Tibial nerve (tissue), 4 donors: Measurements from ENCODE around the gene TAF4. TPM values are rescaled to one million over a fixed set of nuclear protein-coding genes. Genes with fewer than 3 reads are reported as not detected.

Experiments
- DNase-seq, 2 donors: peaks; one replicate each; pipeline ENCODE4 v3.0.0-alpha.2; 2019; ENCODE audit warnings: low spot score in 2 of 2
- H3K27ac ChIP-seq, 4 donors: fragments of 200-600 bp; sonication (generic) in 3 of 4; one replicate each; pipeline ENCODE4 v1.5.1; 2017 to 2019; ENCODE audit warnings: mild to moderate bottlenecking in 1 of 4
- H3K27me3 ChIP-seq, 2 donors: fragments of 200-600 bp; sonication (generic) in 1 of 2; one replicate each; pipeline versions ENCODE4 v1.5.1 to v1.6.0; 2017 to 2019
- H3K36me3 ChIP-seq, 3 donors: fragments of 200-600 bp; sonication (generic); one replicate each; pipeline ENCODE4 v1.5.1; 2018 to 2019
- H3K4me1 ChIP-seq, 4 donors: fragments of 200-600 bp; sonication (generic) in 3 of 4; one replicate each; pipeline ENCODE4 v1.5.1; 2017 to 2019
- H3K4me3 ChIP-seq, 4 donors: fragments of 200-600 bp; sonication (generic) in 3 of 4; one replicate each; pipeline ENCODE4 v1.5.1; 2017 to 2019; ENCODE audit warnings: mild to moderate bottlenecking in 1 of 4, moderate library complexity in 1 of 4
- H3K9me3 ChIP-seq, 4 donors: fragments of 200-600 bp; sonication (generic) in 3 of 4; one replicate each; pipeline ENCODE4 v1.5.1; 2017 to 2019
- CTCF ChIP-seq, 5 experiments: fragments of 200-600 bp in 3 of 5; fragments of 450-650 bp in 2 of 5; sonication (generic) in 3 of 5; IDR thresholded peaks; one replicate each; pipeline ENCODE4 v1.5.1; 2016 to 2019; ENCODE audit warnings: antibody characterized with exemption in 5 of 5, mild to moderate bottlenecking in 3 of 5, moderate library complexity in 2 of 5
- EP300 ChIP-seq, 2 donors: sonication (generic); formaldehyde crosslinking; IDR thresholded peaks; one replicate each; pipeline ENCODE4 v1.6.1; 2017; ENCODE audit warnings: antibody characterized with exemption in 2 of 2, mild to moderate bottlenecking in 1 of 2
- POLR2A ChIP-seq, 2 donors: fragments of 450-650 bp; IDR thresholded peaks; one replicate each; pipeline ENCODE4 v1.6.1; 2017; ENCODE audit warnings: antibody characterized with exemption in 2 of 2, mild to moderate bottlenecking in 2 of 2, moderate library complexity in 2 of 2
- WGBS, 2 donors: methylation state at CpG; one replicate each; pipeline ENCODE4 v1.1.5; 2018; 5-methylcytosine and 5-hydroxymethylcytosine counted together
- total RNA-seq, 4 donors: library from RNA; depleted of rRNA; stranded (reverse); fragments of >200 nt; gene quantifications; one replicate each; pipeline ENCODE4 v1.1.0, GENCODE V29; 2016

Gene TAF4
- total RNA-seq, 4 donors from 2014 or later, result 11.2 to 50.4 (median 14.8) TPM

DNA sequence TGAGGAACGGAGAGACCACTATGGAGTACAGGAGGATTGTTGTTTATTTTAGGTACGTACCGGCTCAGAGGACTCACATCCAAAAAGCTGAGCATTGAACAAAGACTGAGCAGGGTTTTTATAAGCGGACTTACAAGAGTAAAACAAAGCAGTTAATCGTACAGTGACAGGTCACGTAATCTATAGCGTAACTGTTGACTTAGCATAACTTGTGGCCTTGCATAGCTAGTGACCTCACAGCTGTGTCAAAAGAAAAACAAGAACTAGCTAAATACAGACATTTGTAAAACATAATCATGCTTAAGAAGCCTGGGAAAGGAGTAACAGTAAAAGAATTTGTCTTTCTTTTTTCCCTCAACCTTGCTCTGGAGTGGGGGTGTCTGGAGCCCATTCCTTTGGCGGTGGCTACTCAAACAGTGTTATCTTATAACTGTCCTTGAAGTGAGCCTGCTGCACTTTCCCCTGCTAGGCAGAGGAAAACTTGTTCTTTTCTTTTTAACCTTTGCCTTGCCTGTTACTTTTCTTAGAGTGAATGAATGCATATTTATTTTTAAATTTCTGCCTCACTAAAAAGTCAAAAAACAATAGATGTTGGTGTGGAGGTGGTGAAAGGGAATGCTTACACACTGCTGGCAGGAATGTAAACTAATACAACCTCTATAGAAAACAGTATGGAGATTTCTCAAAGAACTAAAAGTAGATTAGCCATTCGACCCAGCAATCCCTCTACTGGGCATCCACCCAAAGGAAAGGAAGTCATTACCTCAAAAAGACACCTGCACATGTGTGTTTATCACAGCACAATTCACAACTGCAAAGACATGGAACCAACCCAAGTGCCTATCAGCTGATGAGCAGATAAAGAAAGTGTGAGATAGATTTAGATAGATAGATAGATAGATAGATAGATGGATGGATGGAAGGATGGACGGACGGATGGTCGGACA lies 109.0 kb downstream of the TAF4 start:
- Histone ChIP-seq H3K27me3 (peaks cover 0 to 7% of the 10 kb centered on the region in 2 donors), H3K4me1 (no peaks in the 10 kb centered on the region), H3K9me3 (peaks cover 0 to 4% (median 0%) of the 10 kb centered on the region in 4 donors), H3K36me3 (no peaks in the 10 kb centered on the region), H3K4me3 (no peak overlapping the region), H3K27ac (no peak overlapping the region)
- WGBS, 2 donors, result 52 to 63% methylated on average over 12 of the region's 12 CpGs
- no peak for DNase-seq
- no peak for TF ChIP-seq POLR2A (IDR thresholded peaks at IDR 0.05)
- no peak for TF ChIP-seq CTCF (IDR thresholded peaks at IDR 0.05)
- no peak for TF ChIP-seq EP300 (IDR thresholded peaks at IDR 0.05)

- Histone ChIP-seq H3K36me3 (no peaks in the 10 kb centered on the region), H3K4me1 (no peaks in the 10 kb centered on the region), H3K27me3 (peaks cover 0 to 10% of the 10 kb centered on the region in 2 donors), H3K27ac (no peak overlapping the region), H3K9me3 (peaks cover 0 to 1% (median 0%) of the 10 kb centered on the region in 4 donors), H3K4me3 (no peak overlapping the region)
- WGBS, 2 donors, result 62 to 74% methylated on average over 6 of the region's 6 CpGs
- no peak for TF ChIP-seq POLR2A (IDR thresholded peaks at IDR 0.05)
- no peak for TF ChIP-seq CTCF (IDR thresholded peaks at IDR 0.05)
- TF ChIP-seq EP300 (IDR thresholded peaks at IDR 0.05), result no peak
- DNase-seq, result no peak
These were observed 109.8 kb downstream of the TAF4 start for GRCh38 chr20:61955668-61956395.

DNA sequence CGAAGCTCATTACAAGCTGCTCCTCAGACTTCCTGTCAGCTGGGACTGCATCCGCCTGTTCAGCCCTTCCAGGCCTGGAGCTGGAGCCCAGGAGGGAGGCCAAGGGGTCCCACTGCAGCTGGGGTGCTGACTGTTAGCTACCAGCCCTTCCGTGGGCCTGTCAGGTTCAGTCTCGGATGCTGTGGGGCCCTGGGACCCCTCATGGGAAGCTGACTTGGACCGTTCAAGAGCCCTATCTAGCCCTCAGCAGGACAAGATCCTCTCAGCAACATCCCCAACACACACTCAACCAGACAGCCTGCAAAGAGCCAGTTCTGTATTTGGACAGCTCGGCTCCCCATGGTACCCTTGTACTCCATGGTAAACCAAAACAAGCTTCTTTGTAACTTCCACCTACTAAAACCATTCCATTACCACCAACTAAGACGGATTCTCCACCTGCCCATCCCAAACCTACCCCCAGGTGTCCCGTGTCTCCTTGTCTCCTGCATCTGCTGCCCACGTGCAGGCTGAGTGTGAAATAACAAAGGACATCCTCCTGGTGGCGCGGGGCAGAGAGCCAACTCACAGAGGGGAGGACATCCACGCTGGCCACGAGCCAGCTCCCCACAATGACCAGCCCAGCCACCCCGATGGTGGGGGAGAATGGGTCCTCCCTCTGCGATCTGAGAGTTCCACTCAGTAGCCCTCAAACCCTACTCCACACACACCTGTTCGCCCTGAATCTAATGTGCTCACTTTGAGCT lies 111.2 kb downstream of the TAF4 start:
- no peak overlapping the region for H3K4me3 ChIP-seq
- no peaks in the 10 kb centered on the region for H3K36me3 ChIP-seq
- no peak for DNase-seq
- 68% methylated on average over 16 of the region's 16 CpGs for WGBS, 2 donors
- TF ChIP-seq EP300 (IDR thresholded peaks at IDR 0.05) (no peak), CTCF (IDR thresholded peaks at IDR 0.05) (no peak), POLR2A (IDR thresholded peaks at IDR 0.05) (no peak)
- no peaks in the 10 kb centered on the region for H3K4me1 ChIP-seq
- H3K27me3 ChIP-seq, result peaks cover 0 to 10% of the 10 kb centered on the region in 2 donors
- H3K27ac ChIP-seq, result no peak overlapping the region
- no peaks in the 10 kb centered on the region for H3K9me3 ChIP-seq

DNA sequence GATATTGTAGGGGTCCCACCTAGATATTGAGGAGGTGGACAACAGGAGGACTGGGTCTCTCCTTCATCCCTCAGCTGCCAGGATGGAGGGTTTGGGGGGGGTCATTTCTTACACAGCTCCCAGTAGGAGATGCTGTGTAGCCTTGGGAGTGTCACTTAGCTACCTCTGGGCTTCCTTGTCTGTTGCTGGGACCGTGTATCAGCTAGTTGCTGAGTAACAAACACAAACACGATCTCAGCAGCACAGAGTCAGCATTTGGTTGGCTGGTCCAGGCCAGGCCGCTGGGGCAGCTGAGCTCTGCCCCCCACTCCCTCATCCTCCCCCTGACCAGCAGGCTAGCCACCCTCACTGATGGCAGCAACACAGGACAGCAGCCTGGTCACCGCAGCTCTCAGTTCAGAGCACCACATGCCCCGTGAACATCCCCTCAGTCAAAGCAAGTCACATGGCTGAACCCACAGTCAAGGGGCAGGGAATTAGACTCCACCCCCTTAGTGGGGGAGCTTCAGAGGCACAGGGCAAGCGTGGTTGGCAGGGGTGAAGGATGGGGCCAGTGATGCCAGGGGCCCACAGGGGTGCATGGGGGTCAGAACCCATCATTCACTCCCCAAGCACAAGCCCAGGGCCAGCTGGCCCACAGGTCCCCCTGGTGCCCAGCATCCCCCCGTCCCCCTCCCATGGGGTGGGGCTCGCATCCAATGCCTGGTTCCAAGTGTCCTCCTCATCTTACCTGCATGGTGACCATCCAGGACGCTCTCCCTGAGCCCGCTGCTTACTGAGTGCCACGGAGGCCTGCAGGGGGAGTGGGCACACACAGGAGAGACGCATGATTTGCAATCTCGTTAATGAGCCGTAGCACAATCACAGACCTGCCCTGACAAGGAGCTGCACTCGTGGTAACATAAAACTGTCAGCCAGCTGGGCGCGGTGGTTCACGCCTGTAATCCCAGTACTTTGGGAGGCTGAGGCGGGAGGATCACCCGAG lies 112.4 kb downstream of the TAF4 start:
- H3K4me1 ChIP-seq, result no peaks in the 10 kb centered on the region
- peaks cover 0 to 10% of the 10 kb centered on the region in 2 donors for H3K27me3 ChIP-seq
- H3K36me3 ChIP-seq, result no peaks in the 10 kb centered on the region
- no peak for TF ChIP-seq EP300 (IDR thresholded peaks at IDR 0.05)
- no peak for TF ChIP-seq POLR2A (IDR thresholded peaks at IDR 0.05)
- no peak for TF ChIP-seq CTCF (IDR thresholded peaks at IDR 0.05)
- H3K9me3 ChIP-seq, result no peaks in the 10 kb centered on the region
- no peak for DNase-seq
- 75 to 81% methylated on average over 17 to 19 of the region's 20 CpGs for WGBS, 2 donors
- H3K27ac ChIP-seq, result no peak overlapping the region
- no peak overlapping the region for H3K4me3 ChIP-seq
